Measurements from ENCODE around the gene GPR152.
A peak's percentile ranks its signal among the peaks of the same experiment; 100 is the strongest.
"Not testable (repeated sequence)": the region's sequence is repeated elsewhere in the genome, so short reads cannot be mapped to it uniquely, and the experiment has no call there.

Gene GPR152

DNA sequence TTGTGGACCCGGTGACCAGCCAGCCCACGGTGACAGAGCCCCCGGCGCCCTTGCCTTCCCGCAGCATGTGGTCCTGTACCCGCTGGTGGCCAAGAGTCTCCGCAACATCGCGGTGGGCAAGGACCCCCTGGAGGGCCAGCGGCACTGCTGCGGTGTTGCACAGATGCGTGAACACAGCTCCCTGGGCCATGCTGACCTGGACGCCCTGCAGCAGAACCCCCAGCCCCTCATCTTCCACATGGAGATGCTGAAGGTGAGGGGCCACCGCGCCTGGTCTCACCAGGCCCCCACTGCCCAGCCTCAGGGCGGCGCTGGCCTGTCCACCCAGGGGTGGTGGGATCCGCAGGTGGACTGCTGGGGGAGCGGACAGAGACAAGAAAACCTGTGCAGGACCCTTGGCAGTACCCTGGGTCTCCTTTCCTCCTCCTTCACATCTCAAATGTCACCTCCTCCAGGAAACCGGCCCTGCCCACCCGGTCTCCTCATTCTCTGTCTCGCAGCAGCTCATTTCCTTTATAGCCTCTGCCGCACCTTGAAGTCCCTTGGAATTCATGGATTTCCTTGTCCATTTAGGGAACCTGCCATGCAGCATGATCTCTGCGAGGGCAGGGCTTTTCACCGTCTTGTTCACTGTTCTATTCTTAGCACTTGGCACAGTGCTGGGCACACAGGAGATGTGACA lies 36.8 kb upstream of the GPR152 start:
- no peak for DNase-seq

DNA sequence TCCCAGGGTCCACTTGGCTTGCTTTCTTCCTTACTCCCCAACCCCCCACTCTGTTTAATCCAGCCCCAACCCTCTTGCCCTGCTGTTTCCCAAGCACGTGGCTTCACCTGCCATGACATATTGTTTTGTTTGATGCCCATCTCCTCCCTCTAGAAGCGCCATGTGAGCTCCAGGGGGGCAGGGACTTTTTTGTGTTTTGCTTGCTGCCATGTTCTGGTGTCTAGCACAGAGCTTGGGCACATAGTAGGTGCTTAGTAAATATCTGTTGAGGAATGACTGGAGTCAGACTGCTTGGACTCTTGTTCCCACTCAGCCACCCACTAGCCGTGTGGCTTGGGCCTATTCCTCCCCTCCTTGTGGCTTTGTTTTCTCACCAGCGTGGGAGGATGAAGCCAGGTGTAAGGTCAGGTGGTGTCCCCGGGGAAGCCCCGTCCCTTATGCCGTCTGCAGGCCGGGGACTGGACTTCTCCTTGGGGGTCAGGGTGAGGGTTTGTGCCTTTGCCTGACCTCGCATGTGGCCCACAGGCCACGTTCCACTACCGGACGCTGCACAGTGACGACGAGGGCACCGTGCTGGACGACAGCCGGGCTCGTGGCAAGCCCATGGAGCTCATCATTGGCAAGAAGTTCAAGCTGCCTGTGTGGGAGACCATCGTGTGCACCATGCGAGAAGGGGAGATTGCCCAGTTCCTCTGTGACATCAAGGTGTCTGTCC lies 34.1 kb upstream of the GPR152 start:
- DNase-seq: peak; percentile 78 to 81

DNA sequence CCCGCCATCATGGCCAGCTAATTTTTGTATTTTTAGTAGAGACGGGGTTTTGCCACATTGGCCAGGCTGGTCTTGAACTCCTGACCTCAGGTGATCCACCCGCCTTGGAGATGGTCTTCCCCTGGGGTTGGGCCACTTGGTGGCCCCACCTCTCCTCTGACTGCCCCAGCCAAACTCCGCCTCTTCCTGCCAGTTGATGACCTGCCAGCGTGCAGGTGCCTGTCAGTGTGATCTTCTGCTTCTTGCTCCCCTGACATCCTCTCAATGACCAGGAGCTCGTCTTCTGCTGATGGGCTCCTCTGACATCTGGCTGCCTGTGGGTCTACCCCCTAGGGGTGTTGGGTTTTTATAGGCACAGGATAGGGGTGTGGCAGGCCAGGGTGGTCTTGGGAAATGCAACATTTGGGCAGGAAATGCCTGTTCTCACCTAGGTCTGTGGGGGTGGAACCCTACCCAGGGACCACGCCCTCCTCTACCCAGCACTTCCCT lies 33.4 kb upstream of the GPR152 start:
- peak; percentile 74 to 82 for DNase-seq

DNA sequence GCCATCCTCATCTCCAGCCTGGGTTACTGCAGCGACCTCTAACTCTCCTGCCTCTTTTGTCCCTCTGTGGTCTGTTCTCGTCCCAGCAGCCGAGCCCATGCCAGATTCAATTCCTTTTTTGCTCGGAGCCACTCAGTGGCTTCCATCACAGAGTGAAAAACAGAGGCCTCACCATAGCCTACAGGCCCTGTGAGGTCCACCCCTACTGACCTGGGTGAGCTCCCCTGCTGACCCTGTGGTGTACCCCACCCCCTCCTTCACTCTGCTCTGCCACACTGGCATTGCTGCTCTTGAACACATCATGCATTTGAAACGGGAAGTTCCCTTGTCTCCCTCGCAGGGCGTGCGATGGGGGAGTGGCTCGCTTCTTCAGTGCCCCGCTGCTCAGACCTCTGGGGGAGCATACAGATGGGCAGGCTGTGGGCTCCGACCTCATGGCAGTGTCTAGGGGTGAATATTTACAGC lies 32.4 kb upstream of the GPR152 start:
- DNase-seq: peak; percentile 85 to 86

DNA sequence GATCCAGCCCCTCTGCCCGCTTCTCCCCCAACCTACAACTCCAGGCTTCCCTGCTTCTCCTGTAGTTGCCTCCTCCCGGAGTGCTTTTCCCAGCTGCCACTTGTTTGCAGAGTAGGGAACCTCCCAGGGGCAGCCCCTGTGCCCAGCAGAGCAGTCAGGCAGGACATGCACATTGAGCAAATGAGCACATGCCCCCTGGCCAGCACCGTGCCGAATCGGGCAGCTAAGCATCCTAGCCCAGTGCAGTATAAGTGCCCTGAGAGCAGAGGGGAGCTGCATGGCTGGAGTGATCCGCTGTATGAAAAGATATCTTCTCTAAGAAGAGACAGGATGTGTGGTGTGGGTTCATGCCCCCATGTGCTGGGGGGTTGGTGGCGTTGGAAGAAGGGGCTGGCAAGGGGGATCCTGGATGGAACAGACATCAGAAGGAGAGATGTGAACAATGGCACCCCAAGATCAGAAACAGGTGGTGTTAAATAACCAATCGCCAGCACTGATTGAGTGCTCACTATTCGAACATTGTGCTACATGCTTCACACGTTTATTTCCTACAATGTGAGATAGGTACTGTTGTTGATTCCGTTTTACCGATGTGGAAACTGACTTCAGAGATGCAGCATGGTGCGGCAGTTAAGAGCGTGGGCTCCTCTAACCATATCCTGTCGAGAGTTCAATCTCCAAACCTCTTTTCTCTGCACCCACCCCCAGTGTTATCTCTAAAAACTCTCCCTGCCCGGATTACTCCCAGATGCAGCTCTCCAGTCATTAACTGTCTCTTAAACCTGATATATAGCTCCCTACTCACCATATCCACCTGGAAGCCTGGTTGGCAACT lies 31.5 kb upstream of the GPR152 start:
- DNase-seq: peak; percentile 71 to 72

DNA sequence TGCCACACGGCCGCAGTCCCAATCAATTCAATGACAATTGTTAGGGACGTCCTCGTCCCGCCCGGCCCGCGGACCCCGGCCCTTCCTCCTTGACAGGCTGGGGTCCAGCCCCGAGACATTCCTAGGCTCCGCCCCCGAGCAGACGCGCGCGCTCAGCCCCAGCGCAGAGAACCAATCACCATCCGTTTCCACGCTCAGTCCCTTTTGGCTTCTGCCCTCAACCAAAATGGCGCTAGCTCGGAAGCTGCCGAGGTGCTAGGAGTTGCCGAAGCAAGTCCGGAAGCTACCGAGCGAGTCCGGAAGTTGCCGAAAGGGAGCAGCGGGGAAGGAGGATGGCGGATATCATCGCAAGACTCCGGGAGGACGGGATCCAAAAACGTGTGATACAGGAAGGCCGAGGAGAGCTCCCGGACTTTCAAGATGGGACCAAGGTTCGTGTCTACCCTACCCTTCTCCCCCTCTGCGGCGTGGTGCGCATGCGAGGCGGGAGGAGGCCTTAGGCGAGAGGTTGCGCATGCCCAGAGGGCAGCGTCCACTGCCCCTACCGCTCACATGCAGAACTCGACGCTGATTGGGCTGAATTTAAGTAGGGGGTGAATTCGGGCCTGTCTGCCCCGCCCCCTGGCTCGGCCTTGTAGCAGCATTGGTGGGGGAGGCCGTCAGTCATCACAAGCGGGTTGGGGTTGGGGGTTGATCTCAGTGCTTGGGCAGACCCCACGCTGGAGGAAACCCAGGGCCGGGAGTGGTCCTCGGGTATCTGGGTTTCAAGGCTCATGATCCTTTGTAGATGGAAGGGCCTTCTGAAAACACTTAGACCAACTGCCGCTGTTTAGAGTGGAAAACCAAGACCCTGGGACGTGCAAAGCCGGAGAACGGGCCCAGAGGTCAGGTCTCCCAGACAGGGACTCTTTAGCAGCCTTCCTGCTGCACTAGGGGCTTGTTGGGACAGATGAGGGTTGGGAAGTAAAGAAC lies 30.6 kb upstream of the GPR152 start, which contains the start of gene AIP:
Gene AIP (plus strand): TSS at position 200 of the 972 bp plus-strand sequence. CDS start 133 bp downstream, at position 333.
- DNase-seq: peak; percentile 98

DNA sequence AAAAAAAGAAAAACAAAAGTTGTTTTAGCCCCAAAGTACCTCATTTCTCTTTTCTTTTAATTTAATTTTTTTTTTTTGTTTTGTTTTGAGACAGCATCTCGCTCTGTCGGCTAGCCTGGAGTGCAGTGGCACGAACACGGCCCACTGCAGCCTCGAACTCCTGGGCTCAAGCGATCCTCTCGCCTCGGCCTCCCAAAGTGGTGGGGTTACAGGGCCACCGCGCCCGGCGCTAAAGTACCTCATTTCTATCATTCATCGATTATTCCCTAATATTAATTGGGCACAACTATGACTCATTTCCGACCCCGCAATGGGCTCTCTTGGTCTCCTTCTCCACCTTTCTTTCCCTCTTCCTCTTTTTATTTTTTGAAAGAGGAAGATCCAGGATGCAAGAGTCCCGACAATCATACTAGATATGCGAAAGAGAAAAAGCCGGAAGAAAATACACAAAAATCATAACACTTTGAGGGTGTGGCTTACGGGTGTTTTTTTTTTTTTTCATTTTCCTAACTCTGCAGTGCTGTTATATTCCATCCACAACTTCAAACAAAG lies 29.8 kb upstream of the GPR152 start:
- DNase-seq: peak in 1 of 2 experiments; percentile 31

DNA sequence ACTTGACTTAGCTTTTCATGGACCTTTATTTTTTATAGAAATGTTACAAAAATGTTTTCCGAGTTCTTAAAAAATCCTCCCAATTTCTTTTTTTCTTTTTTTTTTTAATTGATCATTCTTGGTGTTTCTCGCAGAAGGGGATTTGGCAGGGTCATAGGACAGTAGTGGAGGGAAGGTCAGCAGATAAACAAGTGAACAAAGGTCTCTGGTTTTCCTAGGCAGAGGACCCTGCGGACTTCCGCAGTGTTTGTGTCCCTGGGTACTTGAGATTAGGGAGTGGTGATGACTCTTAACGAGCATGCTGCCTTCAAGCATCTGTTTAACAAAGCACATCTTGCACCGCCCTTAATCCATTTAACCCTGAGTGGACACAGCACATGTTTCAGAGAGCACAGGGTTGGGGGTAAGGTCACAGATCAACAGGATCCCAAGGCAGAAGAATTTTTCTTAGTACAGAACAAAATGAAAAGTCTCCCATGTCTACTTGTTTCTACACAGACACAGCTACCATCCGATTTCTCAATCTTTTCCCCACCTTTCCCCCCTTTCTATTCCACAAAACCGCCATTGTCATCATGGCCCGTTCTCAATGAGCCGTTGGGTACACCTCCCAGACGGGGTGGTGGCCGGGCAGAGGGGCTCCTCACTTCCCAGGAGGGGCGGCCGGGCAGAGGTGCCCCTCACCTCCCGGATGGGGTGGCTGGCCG lies 25.0 kb upstream of the GPR152 start:
- DNase-seq: not testable (repeated sequence)

DNA sequence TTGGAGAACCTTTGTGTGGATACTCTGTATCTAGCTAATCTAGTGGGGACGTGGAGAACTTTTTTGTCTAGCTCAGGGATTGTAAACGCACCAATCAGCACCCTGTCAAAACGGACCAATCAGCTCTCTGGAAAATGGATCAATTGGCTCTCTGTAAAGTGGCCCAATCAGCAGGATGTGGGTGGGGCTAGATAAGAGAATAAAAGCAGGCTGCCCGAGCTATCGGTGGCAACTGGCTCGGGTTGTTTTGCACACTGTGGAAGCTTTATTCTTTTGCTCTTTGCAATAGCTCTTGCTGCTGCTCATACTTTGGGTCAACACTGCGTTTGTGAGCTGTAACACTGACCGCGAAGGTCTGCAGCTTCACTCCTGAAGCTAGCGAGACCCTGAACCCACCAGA lies 24.2 kb upstream of the GPR152 start:
- not testable (repeated sequence) for DNase-seq

DNA sequence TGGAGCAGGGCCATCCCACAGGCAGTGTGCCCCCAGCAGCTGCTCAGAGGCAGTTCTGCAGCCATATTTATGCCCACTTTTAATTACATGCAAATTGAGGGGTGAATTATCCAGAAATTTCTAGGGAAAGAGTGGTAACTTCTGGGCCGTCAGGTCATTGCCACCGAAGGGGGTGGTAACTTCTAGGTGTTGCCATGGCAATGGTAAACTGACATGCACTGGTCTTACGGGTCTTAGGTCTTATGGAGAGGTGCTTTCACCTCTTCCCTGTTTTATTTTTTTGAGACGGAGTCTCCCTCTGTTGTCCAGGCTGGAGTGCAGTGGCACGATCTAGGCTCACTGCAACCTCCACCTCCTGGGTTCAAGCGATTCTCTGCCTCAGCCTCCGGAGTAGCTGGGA lies 20.4 kb upstream of the GPR152 start:
- DNase-seq: no peak

DNA sequence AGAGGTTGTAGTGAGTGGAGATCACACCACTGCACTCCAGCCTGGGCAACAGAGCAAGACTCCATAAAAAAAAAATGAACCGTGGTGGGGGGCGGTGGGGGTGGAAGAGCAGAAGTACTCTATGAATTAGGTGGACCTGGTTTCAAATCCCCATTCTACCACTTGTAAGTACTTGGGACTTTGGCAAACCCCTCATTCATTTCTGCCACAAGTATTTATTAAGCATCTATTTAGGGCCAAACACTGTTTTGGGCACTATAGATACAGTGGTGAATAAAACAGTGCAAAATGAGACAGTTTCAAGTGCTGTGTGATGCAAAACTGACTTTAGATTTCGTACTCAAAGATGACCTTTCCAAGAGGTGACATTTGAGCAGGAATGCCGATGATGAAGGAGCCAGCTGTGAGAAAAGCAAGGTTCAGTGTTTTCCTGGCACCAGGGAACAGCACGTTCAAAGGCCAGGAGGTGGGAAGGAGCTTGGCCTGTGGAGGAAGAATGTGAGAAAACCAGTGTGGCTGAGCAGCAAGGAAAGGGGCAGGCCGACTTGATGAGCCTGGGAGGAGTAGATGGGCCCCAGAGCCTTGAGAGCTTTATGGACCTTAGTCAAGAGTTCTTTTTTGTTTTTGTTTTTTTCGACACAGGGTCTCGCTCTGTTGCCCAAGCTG lies 17.9 kb upstream of the GPR152 start:
- DNase-seq: no peak

DNA sequence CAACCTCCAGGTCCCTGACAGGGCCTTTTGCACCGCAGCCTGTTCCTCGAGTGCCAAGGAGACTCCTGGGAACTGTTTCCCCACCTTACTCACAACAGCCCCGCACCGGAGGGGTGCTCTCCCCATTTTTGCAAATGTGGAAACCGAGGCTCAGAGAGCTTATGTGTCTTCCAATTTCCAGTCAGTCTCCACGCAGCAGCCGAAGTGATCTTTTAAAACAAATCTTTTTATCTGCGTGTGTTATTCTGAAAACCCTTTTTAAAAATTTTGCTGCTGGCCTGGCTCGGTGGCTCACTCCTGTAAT lies 16.9 kb upstream of the GPR152 start:
- DNase-seq: no peak

DNA sequence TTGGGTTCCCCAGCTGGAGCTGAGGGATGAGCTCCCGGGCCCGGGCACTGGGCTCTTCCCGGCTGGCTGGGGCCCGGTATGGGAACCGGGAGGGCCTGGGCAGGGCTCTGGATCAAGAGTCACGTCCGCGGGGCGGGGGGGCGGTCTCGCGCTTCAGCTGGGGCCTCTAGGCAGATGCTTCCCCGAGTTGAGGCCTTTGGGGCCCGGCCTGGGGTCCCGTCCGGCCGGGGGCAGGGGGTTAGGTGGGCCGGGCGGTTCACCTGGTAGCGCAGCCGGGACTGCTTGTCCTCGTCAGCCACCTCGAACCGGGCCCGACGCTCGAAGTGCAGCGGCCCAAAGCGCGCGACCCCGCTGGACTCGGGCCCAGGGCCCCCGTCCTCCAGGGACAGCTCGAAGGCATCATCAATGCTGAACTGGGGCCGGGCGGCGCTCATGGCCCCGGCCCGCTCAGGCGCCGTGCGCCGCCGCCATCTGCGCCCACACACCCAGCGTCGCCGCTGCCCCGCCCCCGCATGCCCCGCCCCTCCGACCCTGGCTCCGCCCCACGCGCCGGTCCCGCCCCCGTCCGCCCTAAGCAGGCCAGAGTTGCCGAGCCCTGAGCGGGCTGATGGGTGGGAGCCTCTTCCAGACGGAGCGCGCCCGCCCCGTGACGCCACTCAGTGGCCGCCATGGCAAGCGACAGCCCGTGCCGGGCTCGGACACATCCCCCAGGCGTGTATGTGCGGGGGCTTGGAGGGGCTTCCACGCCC lies 16.4 kb upstream of the GPR152 start, which contains the start of gene TMEM134:
Gene TMEM134 (minus strand): TSS at position 493 of the 749 bp plus-strand sequence. CDS start 59 bp downstream, at position 434.
- peak; percentile 93 to 94 for DNase-seq

DNA sequence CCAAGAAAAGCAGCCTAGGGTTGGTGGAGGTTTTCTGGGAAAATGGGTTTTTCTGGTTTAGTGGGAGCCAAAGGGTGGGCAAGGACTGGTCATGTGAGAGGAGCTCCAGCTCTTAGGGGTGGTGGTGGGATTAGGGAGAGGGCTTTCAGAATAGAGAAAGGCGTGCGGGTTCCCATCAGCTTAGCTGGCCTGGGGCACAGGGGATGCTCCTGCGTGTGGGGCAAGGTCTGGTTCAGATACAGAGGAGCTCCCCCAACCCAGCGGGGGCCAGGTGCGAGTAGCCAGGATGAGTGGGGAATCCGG lies 15.9 kb upstream of the GPR152 start:
- DNase-seq: peak in 1 of 2 experiments; percentile 51

DNA sequence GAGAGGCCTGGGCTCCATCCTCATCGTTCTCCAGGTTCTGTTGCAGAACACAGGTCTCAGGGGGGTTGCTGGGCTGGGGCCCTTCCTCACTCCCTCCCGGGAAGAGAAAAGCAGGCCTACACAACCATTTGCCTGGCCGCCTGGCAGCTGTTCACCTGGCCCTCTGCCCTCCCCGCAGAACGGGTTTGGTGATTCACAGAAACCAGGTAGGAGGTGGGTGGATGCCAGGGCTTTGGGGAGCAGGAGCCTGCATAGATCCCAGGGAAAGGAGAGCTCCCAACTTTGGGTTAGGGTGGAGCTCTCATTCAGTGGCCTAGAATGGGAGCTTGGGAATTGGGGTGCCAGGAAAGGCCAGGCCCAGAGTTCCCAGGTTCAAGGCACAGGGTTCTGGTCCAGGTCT lies 15.5 kb upstream of the GPR152 start:
- DNase-seq: peak; percentile 44 to 54

DNA sequence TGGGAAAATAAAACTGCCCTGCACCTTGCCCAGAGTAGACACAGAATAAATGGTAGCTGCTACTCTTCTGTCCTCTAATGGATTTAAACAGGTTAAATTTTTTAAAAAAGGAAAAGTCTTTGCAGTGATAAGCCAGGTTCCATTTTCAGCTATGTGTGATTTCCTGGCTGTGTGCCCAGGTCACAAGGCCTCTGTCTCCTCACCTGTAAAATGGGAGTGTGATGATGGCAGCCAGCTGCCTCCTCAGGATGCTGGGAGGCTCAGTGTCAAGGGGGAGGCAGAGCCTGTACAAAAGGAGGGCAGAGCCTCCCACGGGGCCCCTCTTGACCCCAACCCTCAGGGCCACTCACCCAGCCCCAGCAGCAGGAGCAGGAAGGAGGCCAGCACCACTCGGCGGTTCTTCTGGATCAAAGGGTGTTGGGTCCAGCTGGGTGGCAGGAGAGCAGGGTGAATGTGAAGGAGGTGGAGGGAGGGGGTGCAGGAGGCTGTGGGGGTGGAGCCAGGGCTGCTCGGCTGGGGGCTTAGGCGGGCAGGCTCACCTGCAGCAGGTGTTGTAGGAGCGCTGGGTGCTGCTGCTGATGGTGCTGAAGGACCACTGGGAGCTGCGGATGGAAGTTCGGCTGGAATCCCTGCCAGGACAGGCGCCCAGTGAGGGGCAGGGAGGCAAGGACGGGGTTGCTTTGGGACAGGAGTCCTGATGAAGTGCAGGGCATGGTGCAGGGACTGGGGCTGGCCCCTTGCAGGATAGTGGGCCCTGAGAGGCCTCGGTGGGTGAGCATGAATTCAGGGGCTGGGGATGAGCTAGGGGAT lies 14.6 kb upstream of the GPR152 start:
- no peak for DNase-seq

DNA sequence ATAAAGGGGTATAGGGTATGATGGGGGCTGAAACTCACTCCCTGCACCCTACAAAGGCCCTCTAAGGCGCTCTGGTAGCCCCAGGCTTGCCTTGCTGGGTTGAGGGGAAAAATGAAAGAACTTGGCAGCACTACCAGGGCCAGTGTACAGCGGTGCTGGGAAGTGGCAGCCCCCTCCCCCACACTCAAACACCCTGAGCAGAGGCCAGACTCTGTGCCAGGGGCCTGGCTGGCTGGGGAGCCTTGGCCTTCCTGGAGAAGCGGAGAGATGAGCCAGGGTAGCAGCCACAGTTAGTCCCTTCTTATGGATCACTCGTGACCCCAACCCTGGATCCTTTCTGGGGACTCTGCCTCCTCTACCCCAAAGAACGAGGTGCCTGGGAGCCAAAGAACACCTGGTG lies 13.8 kb upstream of the GPR152 start:
- DNase-seq: no peak

DNA sequence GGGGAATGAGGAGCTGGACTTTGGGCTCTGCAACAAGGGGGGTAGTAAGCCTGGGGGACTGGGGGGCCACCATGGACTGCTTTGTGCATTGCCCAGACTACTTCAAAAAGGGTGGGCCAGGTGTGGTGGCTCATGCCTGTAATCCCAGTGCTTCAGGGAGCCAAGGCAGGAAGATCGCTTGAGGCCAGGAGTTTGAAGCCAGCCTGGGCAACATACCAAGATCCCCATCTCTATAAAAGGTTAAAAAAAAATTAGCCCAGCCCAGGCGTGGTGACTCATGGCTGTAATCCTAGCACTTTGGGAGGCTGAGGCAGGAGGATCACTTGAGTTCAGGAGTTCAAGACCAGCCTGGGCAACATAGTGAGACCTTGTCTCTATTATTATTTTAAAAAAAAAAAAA lies 13.0 kb upstream of the GPR152 start:
- DNase-seq: not testable (repeated sequence)

DNA sequence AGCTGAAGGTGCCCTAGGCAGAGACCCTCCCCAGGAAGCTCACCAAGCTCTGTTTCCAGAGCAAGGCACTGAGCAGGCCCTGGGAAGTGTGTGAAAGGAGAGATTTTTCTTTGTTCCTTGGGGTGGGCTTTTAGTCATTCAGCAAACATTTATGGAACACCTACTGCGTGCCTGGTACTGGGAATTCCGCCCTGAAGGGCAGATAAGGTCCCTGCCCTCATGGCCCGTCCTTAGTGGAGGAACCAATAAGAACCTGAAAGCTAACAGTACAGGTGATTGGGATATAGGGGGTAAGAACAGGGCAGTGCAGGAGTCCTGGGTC lies 12.6 kb upstream of the GPR152 start:
- DNase-seq: peak; percentile 32 to 42

Measured in activated T-cell treated with anti-CD3 and anti-CD28 coated beads, Interleukin-2, amount 50 U/mL, for 48 hours (primary cell).